Psoas muscle (tissue), 8 donors: ENCODE data around the gene GALNT17. TPM values are rescaled to one million over a fixed set of nuclear protein-coding genes. Genes with fewer than 3 reads are reported as not detected.
"Not testable (repeated sequence)": the region's sequence is repeated elsewhere in the genome, so short reads cannot be mapped to it uniquely, and the experiment has no call there.

Source experiments
- ATAC-seq, 4 donors: fragments of 200-7000 bp; cut with Tn5 transposase; one replicate each; pipeline ENCODE4 v1.9.1; 2020; ENCODE audit warnings: moderate library complexity in 3 of 4, mild to moderate bottlenecking in 2 of 4
- DNase-seq, 2 donors: peaks; one replicate each; pipeline ENCODE4 v3.0.0-alpha.2; 2020
- H3K27ac ChIP-seq: fragments of 200-600 bp; one replicate; pipeline ENCODE4 v1.8.0; 2022
- H3K27me3 ChIP-seq, 3 donors: fragments of 200-600 bp in 1 of 3; one replicate each; pipeline versions ENCODE4 v1.6.1 to v1.8.0; 2013 to 2022; ENCODE audit warnings: low read length in 2 of 3, mild to moderate bottlenecking in 2 of 3, moderate library complexity in 1 of 3; ENCODE audit not compliant: insufficient read depth in 3 of 3
- H3K36me3 ChIP-seq, 2 donors: fragments of 200-600 bp in 1 of 2; one replicate each; pipeline versions ENCODE4 v1.6.1 to v1.8.0; 2013 to 2022; ENCODE audit warnings: low read depth in 1 of 2, mild to moderate bottlenecking in 1 of 2, moderate library complexity in 1 of 2; ENCODE audit not compliant: insufficient read depth in 1 of 2
- H3K4me1 ChIP-seq: fragments of 200-600 bp; one replicate; pipeline ENCODE4 v1.8.0; 2022
- H3K4me3 ChIP-seq: fragments of 200-600 bp; one replicate; pipeline ENCODE4 v1.8.0; 2022; ENCODE audit warnings: mild to moderate bottlenecking
- H3K9me3 ChIP-seq: fragments of 200-600 bp; one replicate; pipeline ENCODE4 v1.8.0; 2022
- WGBS, 3 donors: extraction: QIAGEN DNeasy Blood & Tissue Kit; methylation state at CpG; one replicate each; pipeline versions ENCODE4 v1.1.6 to v1.1.7; 2013; 5-methylcytosine and 5-hydroxymethylcytosine counted together
- intact Hi-C, 2 donors: fragments of 100-400 bp; cut with DNase I; formaldehyde crosslinking; loops; one replicate each; pipeline versions ENCODE4 v1.11.0 to v1.14.2; 2022
- polyA plus RNA-seq, 3 donors: library from polyadenylated mRNA; stranded (reverse); fragments of 200-250 nt; gene quantifications; one replicate each; pipeline ENCODE4 v1.2.3, GENCODE V29; 2013
- total RNA-seq, 4 donors: library from RNA; stranded (reverse); fragmentation: NEBNext Ultra II Directional in 2 of 4; extraction: Animal tissue kit (Norgen Biotek cat#: 25700) in 2 of 4; gene quantifications; one replicate each; pipeline versions ENCODE4 v1.2.1 to v1.2.4, GENCODE V29; 2021 to 2023
- TF ChIP-seq, protein P1 (sequence below): fragments of 200-600 bp; IDR thresholded peaks from one replicate; pipeline ENCODE4 v1.8.0; 2022; ENCODE audit warnings: antibody characterized with exemption
- donor health status: healthy with polysubstance abuse.
- donor health status: DM: no; HTN: no; CAD: no; lungs with moderate emphysema.
- donor health status: Bipolar disorder and iron deficiency.
- donor health status: healthy.
- donor health status: DM: yes; HTN: yes; CAD: no.
- donor health status: DM: no; HTN: no; CAD: no.
- donor health status: DM: no; HTN: no; CAD: no.
- donor health status: DM: yes; HTN: yes; CAD: no.

Gene GALNT17
- total and polyA plus RNA-seq, 7 donors = 0.17 to 3.5 (median 0.65) TPM

DNA sequence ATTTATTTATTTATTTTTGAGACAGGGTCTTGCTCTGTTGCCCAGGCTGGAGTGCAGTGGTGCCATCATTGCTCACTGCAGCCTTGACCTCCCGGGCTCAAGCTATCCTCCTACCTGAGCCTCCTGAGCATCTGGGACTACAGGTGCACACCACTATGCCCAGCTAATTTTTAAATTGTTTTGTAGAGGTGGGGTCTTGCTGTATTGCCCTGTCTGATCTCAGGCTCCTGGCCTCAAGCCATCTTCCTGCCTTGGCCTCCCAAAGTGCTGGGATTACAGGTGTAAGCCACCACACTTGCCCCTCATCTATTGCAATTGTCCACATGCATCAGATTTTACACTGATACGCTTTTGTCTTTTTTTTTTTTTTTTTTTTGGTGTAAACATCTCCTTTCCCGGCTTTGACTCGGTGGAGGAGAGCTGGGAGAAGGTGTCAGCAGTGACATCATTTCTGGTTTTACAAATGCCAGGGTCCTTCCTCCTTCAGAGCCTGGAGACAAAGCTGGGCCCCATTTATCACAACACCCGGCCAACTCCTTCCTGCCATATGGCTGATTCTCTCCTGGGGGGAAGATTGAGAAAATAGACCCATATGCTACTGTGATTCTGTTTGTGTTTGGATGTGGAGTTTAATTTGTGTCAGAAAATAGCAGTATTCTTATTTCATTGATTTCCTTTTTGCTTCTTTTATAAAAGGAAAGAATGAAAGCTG is 61.3 kb downstream of the GALNT17 start:
- no peaks in the 10 kb centered on the region for H3K27me3 ChIP-seq
- H3K4me1 ChIP-seq = no peaks in the 10 kb centered on the region
- no peaks in the 10 kb centered on the region for H3K9me3 ChIP-seq
- intact Hi-C loops = no loop called here
- no peak for ATAC-seq
- no peaks in the 10 kb centered on the region for H3K36me3 ChIP-seq
- DNase-seq = no peak
- TF ChIP-seq, protein P1, sequence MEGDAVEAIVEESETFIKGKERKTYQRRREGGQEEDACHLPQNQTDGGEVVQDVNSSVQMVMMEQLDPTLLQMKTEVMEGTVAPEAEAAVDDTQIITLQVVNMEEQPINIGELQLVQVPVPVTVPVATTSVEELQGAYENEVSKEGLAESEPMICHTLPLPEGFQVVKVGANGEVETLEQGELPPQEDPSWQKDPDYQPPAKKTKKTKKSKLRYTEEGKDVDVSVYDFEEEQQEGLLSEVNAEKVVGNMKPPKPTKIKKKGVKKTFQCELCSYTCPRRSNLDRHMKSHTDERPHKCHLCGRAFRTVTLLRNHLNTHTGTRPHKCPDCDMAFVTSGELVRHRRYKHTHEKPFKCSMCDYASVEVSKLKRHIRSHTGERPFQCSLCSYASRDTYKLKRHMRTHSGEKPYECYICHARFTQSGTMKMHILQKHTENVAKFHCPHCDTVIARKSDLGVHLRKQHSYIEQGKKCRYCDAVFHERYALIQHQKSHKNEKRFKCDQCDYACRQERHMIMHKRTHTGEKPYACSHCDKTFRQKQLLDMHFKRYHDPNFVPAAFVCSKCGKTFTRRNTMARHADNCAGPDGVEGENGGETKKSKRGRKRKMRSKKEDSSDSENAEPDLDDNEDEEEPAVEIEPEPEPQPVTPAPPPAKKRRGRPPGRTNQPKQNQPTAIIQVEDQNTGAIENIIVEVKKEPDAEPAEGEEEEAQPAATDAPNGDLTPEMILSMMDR = no peak
- no peak overlapping the region for H3K27ac ChIP-seq
- 68 to 75% (median 72%) methylated on average over 5 of the region's 5 CpGs for WGBS, 3 donors
- H3K4me3 ChIP-seq = no peak overlapping the region

DNA sequence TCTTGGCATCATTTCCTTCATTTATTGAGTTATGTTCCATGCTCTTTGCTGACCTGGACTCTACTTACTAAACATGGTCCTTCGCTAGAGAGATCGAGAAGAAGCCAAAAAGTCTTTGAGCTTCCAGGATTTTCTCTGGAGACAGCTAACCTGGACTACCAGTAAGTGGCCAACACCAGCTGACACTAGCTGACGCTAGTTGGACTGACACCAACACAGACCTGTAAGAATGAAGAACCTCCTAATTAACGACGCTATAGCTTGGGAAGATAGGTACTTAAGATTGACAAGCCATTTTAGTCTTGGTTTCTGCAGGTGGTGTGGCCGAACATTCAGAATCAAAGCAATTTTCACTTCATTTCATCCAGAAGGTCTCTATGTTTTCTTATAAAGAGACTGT is 66.4 kb downstream of the GALNT17 start:
- DNase-seq (no peak), ATAC-seq (no peak)
- Histone ChIP-seq H3K4me1 (no peaks in the 10 kb centered on the region), H3K36me3 (no peaks in the 10 kb centered on the region), H3K4me3 (no peak overlapping the region), H3K27me3 (no peaks in the 10 kb centered on the region), H3K9me3 (no peaks in the 10 kb centered on the region), H3K27ac (no peak overlapping the region)
- 80 to 92% (median 85%) methylated on average over 6 of the region's 6 CpGs for whole genome bisulfite sequencing, 3 donors
- intact Hi-C loops = no loop called here
- TF ChIP-seq, protein P1 = no peak

DNA sequence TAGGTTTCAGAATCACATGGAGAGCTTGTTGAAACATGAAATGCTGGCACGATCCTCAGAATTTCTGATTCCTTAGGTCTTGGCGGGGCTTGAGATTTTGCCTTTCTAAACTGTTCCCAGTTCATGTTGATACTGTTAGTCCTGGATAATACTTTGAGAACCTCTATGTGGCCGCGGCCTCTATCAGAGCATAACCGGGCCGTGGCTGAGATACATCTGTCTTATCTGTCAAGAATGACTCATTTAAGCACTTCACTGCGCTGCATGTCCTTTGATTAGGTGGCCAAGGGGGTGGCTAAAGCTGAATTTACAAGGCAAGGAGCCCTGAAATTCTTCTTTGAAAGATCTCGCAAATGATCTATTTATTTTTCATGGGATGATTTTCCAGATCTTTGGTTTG is 66.9 kb downstream of the GALNT17 start:
- no peaks in the 10 kb centered on the region for H3K9me3 ChIP-seq
- intact Hi-C loops = no loop called here
- H3K36me3 ChIP-seq = no peaks in the 10 kb centered on the region
- WGBS, 3 donors = 55 to 79% (median 63%) methylated on average over 8 of the region's 8 CpGs
- TF ChIP-seq, protein P1 = no peak
- H3K4me1 ChIP-seq = no peaks in the 10 kb centered on the region
- no peak for DNase-seq
- no peak for ATAC-seq
- H3K27ac ChIP-seq = no peak overlapping the region
- H3K4me3 ChIP-seq = no peak overlapping the region
- H3K27me3 ChIP-seq = no peaks in the 10 kb centered on the region

DNA sequence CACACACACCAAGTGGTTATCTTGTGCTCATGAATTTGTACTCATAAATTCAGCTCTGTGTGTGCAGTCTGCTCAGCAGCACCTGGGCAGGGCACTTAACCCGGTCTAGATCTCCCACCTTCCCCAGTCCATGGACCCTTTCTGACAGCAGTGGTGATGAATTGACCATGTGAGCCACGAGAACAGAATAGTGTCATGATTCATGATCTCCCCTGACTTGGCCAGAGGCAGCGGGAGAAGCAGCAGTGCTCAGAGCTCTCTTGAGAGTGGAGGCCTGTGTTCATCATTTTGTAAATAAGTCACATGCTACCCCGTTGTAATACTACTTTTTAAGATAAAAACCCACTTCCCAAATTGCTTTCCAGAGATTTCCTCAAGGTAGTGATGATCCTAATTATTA is 74.2 kb downstream of the GALNT17 start:
- ATAC-seq (no peak), DNase-seq (no peak)
- no peak overlapping the region for H3K4me3 ChIP-seq
- H3K27me3 ChIP-seq = no peaks in the 10 kb centered on the region
- WGBS, 3 donors = 52 to 58% (median 57%) methylated on average over 4 of the region's 4 CpGs
- no peaks in the 10 kb centered on the region for H3K4me1 ChIP-seq
- TF ChIP-seq, protein P1 = no peak
- no peaks in the 10 kb centered on the region for H3K36me3 ChIP-seq
- no peaks in the 10 kb centered on the region for H3K9me3 ChIP-seq
- intact Hi-C loops = no loop called here
- H3K27ac ChIP-seq = no peak overlapping the region

DNA sequence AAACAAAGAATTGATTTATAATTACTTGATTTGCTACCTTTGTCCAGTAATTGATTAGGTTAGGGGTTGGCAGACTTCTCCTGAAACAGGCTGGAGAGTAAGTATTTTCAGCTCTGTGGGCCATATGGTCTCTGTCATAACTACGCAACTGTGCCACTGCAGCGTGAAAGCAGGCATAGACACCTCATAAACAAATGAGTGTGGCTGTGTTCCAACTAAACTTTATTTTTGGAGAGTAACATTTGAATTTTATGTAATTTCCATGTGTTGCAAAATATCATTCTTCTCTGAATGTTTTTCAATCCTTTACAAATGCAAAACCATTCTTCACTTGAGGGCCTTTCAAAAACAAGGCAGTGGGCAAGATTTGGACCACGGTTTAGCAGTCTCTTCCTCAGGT is 76.9 kb downstream of the GALNT17 start:
- WGBS, 3 donors = 70 to 72% (median 71%) methylated on average over 3 of the region's 3 CpGs
- no peaks in the 10 kb centered on the region for H3K27me3 ChIP-seq
- H3K4me3 ChIP-seq = no peak overlapping the region
- TF ChIP-seq, protein P1 = no peak
- no peak for ATAC-seq
- H3K36me3 ChIP-seq = no peaks in the 10 kb centered on the region
- DNase-seq = no peak
- H3K4me1 ChIP-seq = no peaks in the 10 kb centered on the region
- no peak overlapping the region for H3K27ac ChIP-seq
- H3K9me3 ChIP-seq = peaks cover 10% of the 10 kb centered on the region
- intact Hi-C loops = no loop called here

DNA sequence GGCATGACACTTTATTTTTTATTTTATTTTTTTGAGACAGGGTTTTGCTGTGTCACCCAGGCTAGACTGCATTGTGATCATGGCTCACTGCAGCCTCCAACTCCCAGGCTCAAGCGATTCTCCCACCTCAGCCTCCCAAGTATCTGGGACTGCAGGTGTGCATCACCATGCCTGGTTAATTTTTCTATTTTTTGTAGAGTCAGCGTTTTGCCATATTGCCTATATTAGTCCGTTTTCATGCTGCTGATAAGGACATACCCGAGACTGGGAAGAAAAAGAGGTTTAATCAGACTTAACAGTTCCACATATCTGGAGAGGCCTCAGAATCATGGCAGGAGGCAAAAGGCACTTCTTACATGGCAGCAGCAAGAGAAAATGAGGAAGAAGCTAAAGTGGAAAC is 77.5 kb downstream of the GALNT17 start:
- H3K36me3 ChIP-seq, intact Hi-C loops, H3K9me3 ChIP-seq, H3K4me3 ChIP-seq, H3K27me3 ChIP-seq, DNase-seq, H3K4me1 ChIP-seq, H3K27ac ChIP-seq, ATAC-seq: not testable (repeated sequence)
- 90 to 95% (median 91%) methylated on average over 4 of the region's 4 CpGs for WGBS, 3 donors
